HFF-Myc (cell line): Measurements from ENCODE around the gene TEAD1.

Experiments
- DNase-seq: peaks from one replicate; pipeline ENCODE4 v3.0.0-alpha.2; 2011; ENCODE audit warnings: low read depth; ENCODE audit errors: extremely low read depth
- H3K4me3 ChIP-seq: replicated peaks from 2 replicates; pipeline ENCODE4 v1.5.1; 2011; ENCODE audit warnings: low read depth, mild to moderate bottlenecking, control low read depth, low read length
- TF ChIP-seq, protein P1 (sequence below): IDR thresholded peaks from 2 replicates; pipeline ENCODE4 v1.5.1; 2012; ENCODE audit warnings: mild to moderate bottlenecking, low read depth, low read length, control low read depth; ENCODE audit errors: missing control alignments

Gene TEAD1

DNA sequence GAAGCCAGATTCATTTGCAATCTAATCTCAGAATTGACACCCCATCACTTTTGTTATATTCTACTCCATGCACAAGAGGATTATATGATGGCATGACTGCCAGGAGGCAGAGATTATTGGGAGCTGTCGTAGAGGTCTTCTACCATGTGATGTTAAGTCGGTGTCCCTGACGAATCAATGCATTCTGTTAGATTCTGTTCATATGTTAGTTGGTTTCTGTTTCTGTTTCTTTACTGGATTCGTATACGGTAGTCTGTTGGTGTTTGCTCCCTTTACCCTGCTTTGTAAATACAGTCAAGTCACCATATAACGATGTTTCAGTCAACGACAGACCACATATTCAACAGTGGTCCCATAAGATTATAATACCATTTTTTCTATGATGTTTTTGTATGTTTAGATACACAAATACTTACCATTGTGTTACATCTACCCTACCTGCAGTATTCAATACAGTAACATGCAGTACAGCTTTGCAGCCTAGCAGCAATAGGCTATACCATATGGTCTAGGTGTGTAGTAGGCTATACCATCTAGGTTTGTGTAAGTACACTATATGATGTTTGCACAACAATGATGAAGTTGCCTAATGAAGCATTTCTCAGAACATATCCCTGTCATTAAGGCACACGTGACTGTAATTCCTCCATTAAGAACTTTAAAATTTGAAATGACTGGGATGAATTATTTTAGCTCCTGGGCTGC is 312.1 kb downstream of the TEAD1 start:
- no peak for DNase-seq
- TF ChIP-seq, protein P1, sequence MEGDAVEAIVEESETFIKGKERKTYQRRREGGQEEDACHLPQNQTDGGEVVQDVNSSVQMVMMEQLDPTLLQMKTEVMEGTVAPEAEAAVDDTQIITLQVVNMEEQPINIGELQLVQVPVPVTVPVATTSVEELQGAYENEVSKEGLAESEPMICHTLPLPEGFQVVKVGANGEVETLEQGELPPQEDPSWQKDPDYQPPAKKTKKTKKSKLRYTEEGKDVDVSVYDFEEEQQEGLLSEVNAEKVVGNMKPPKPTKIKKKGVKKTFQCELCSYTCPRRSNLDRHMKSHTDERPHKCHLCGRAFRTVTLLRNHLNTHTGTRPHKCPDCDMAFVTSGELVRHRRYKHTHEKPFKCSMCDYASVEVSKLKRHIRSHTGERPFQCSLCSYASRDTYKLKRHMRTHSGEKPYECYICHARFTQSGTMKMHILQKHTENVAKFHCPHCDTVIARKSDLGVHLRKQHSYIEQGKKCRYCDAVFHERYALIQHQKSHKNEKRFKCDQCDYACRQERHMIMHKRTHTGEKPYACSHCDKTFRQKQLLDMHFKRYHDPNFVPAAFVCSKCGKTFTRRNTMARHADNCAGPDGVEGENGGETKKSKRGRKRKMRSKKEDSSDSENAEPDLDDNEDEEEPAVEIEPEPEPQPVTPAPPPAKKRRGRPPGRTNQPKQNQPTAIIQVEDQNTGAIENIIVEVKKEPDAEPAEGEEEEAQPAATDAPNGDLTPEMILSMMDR, result no peak
- no peak overlapping the region for H3K4me3 ChIP-seq

DNA sequence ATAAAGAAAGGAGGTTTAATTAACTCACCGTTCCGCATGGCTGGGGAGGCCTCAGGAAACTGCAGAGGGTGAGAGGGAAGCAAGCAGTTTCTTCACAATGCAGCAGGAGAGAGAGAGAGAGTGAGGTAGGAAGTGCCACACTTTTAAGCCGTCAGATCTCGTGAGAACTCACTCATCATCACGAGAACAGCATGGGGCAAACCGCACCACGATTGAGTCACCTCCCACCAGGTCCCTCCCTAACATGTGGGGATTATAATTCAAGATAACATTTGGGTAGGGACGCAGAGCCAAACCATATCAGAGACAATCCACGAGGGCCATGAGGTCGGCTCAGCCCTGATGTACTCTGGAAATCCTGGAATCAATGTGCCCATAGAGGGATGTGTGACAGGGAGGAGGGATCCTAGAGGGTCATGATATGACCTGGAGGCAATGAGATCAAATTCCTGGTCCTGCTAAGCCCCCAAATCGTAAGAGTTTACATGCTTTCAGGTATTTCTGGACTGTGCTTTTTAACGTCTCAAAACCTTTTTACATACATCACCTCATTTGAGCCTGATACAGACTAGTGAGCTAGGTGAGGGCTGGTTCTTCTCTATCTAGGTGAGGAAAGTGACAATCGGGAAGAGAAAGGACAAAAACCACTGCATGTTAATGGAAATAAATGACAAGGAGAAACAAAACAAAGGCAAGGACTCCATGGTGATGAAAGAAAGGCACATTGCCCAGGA is 315.4 kb downstream of the TEAD1 start:
- no peak overlapping the region for H3K4me3 ChIP-seq
- DNase-seq, result no peak
- TF ChIP-seq, protein P1, result no peak

DNA sequence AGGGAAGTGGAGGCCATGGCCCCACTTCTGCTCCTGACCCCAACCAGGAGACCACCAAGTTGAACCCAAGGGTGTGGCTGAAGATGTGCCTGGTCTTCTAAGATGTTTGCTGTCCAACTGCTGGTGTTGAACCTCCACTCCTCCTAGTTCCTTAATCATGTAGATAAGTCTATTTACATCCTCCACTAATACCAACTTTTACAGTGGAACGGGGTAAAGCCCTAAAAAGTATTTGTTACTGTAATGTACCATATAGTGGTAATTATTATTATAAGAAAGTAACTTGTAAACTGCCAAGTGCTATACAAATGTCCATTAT is 315.9 kb downstream of the TEAD1 start:
- TF ChIP-seq, protein P1, result no peak
- DNase-seq, result no peak
- no peak overlapping the region for H3K4me3 ChIP-seq

DNA sequence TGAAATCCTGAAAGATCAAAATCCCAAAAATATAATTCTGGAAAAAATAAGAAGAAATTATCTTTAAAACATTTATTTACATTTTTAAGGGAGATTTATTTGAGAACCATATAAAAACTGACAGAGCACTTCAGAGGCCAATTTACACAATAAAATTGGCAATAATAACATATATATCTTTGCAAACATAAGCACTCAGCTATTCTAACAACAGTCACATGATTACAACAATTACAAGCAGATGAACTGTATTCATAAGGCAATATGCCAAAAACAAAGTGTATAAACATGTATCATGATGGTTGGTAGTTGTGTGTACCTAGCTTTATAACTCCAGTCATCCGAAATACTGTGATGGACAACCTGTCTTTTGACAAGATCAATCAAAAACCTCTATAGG is 317.2 kb downstream of the TEAD1 start:
- DNase-seq, result no peak
- no peak overlapping the region for H3K4me3 ChIP-seq
- TF ChIP-seq, protein P1, result no peak

DNA sequence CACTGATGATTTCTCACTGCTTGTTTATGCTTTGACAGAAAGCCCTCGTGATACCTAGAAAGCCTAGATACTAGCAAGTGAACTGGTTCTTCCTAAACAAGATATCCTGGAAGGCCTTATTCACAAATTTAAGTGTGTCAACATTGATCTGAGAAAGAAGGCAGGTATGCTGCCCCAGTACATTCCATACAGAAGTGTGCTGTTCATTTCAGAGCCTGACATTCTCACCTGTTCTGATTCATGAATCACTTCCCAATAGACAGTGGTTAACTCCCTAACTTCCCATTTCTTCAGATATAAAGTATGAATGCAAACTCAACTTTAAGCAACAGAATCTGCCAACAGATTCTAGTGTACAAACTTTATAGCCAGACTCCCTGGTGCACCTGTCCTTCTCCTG is 319.4 kb downstream of the TEAD1 start:
- H3K4me3 ChIP-seq, result no peak overlapping the region
- no peak for DNase-seq
- TF ChIP-seq, protein P1, result no peak
